Caco-2 (cell line): Measurements from ENCODE around the gene SLC27A5. TPM values are rescaled to one million over a fixed set of nuclear protein-coding genes. Genes with fewer than 3 reads are reported as not detected.
A peak's percentile ranks its signal among the peaks of the same experiment; 100 is the strongest.

Source experiments
- BruUV-seq: library from RNA; stranded (reverse); fragments of 400-500 nt; replicated peaks from 2 replicates; lab custom pipeline; 2021; lab: Mats Ljungman, UMichigan
- CTCF ChIA-PET: fragments of 300-600 bp; sonication (Branson Sonifier 250); formaldehyde crosslinking; loops from one replicate; lab custom pipeline; 2022; ENCODE audit warnings: antibody characterized with exemption; lab: Charles Lee
- POLR2A ChIA-PET: fragments of 300-600 bp; sonication (Branson Sonifier 250); formaldehyde crosslinking; loops from one replicate; lab custom pipeline; 2022; ENCODE audit warnings: antibody characterized with exemption; lab: Charles Lee
- DNase-seq, 2 experiments: peaks; one replicate each; pipeline versions ENCODE4 v3.0.0 to v3.0.0-alpha.2; 2020 to 2022
- H3K27me3 ChIP-seq: replicated peaks from 2 replicates; pipeline ENCODE4 v1.6.0; 2011; ENCODE audit warnings: low read length; ENCODE audit not compliant: control insufficient read depth, insufficient read depth
- H3K36me3 ChIP-seq: 2 replicates; pipeline ENCODE4 v1.5.1; 2011; ENCODE audit warnings: low read length; ENCODE audit not compliant: control insufficient read depth, insufficient read depth
- H3K4me1 ChIP-seq: fragments of 250-450 bp; sonication (Bioruptor Pico); 2 replicates; pipeline ENCODE4 v1.5.1; 2020; ENCODE audit warnings: mild to moderate bottlenecking
- H3K4me3 ChIP-seq: 2 replicates; pipeline ENCODE4 v1.5.1; 2011; ENCODE audit warnings: low read depth, mild to moderate bottlenecking, control low read depth, low read length
- H3K9me3 ChIP-seq: fragments of 250-450 bp; sonication (Bioruptor Pico); 2 replicates; pipeline ENCODE4 v1.5.1; 2020; ENCODE audit warnings: mild to moderate bottlenecking, moderate library complexity
- H3K27ac Mint-ChIP-seq: one replicate; pipeline ENCODE4 v1.8.0; 2022; ENCODE audit warnings: mixed read lengths; ENCODE audit not compliant: unreplicated experiment
- H3K27me3 Mint-ChIP-seq: one replicate; pipeline ENCODE4 v1.8.0; 2022; ENCODE audit warnings: mixed read lengths; ENCODE audit not compliant: insufficient read depth, unreplicated experiment
- H3K36me3 Mint-ChIP-seq: one replicate; pipeline ENCODE4 v1.8.0; 2022; ENCODE audit warnings: mild to moderate bottlenecking, mixed read lengths; ENCODE audit not compliant: insufficient read depth, unreplicated experiment
- H3K4me1 Mint-ChIP-seq: one replicate; pipeline ENCODE4 v1.8.0; 2022; ENCODE audit warnings: low read depth, mixed read lengths; ENCODE audit not compliant: unreplicated experiment
- H3K4me3 Mint-ChIP-seq: one replicate; pipeline ENCODE4 v1.8.0; 2022; ENCODE audit warnings: mild to moderate bottlenecking, moderate library complexity, mixed read lengths; ENCODE audit not compliant: unreplicated experiment
- H3K9me3 Mint-ChIP-seq: one replicate; pipeline ENCODE4 v1.8.0; 2022; ENCODE audit warnings: mixed read lengths; ENCODE audit not compliant: unreplicated experiment
- CTCF ChIP-seq, 2 experiments: fragments of 200-600 bp in 1 of 2; IDR thresholded peaks; 1 replicate in 1 of 2; 2 replicates in 1 of 2; pipeline versions ENCODE4 v1.5.1 to v1.8.0; 2011 to 2022; ENCODE audit warnings: antibody characterized with exemption in 1 of 2, control low read depth in 1 of 2, inconsistent platforms in 1 of 2, low read depth in 1 of 2, low read length in 1 of 2, mild to moderate bottlenecking in 1 of 2, moderate library complexity in 1 of 2; ENCODE audit not compliant: insufficient read depth in 1 of 2, severe bottlenecking in 1 of 2, unreplicated experiment in 1 of 2
- intact Hi-C: fragments of 100-400 bp; cut with micrococcal nuclease; formaldehyde crosslinking; loops from one replicate; pipeline ENCODE4 v1.10.0; 2022; ENCODE audit not compliant: unreplicated experiment
- total RNA-seq: library from RNA; stranded (reverse); gene quantifications from 2 replicates; pipeline ENCODE4 v1.2.3, GENCODE V29; 2022

Gene SLC27A5
- total RNA-seq, 1 experiment from 2014 or later, result 10.3 TPM

- ChIA-PET CTCF (no interaction called here), POLR2A (interaction anchor here (0.7 to 1.0 kb wide), 2 partner anchors 9 kb away, joined by 3 to 4 read pairs; no protein-coding TSS in a partner anchor)
- no peaks in the 10 kb centered on the region for H3K27me3 ChIP-seq
- Mint-ChIP-seq H3K4me3 (peak overlapping the region; percentile 81), H3K9me3 (no peaks in the 10 kb centered on the region), H3K36me3 (peaks cover 15% of the 10 kb centered on the region), H3K27ac (peak overlapping the region; percentile 60), H3K27me3 (no peaks in the 10 kb centered on the region), H3K4me1 (peaks cover 11% of the 10 kb centered on the region)
- TF ChIP-seq CTCF (IDR thresholded peaks at IDR 0.05; ENCODE audit: insufficient read depth in 1 of 2, low read depth in 1 of 2, low read length in 1 of 2, severe bottlenecking in 1 of 2, unreplicated experiment in 1 of 2), result no peak
- H3K4me3 ChIP-seq, result peak overlapping the region; percentile 42
- H3K4me1 ChIP-seq, result no peaks in the 10 kb centered on the region
- BruUV-seq, result no TSS peak
- no peaks in the 10 kb centered on the region for H3K9me3 ChIP-seq
- intact Hi-C loops, result loop anchor here (1.0 to 5.0 kb wide), 6 partner anchors 15 to 464 kb away; partner anchors contain the start of genes ZBTB45, ZNF324B, ZNF584 and ZNF606
- no peaks in the 10 kb centered on the region; the same call in 1 of the 2 replicates for H3K36me3 ChIP-seq
- no peak for DNase-seq
Observed at GRCh38 chr19:58466089-58466759, 45.6 kb downstream of the SLC27A5 start.

DNA sequence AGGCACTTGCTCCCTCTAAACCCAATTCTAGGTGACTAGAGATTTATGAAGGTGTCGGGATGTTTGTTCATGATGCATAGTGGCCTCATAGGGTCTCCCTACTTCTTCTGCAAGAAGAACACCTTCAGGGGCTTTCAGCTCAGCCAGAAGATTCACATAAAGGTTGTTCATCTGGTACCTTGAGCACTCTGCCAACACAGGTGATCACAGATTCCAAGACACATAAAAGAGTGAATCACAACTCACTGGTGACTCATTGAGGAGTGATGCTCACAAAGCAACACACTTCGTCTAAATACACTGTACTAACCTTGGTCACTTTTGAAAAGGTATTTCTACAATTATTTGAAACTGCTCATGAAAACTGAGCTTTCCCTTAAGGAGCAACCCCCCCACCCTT is 51.8 kb downstream of the SLC27A5 start:
- intact Hi-C loops, result no loop called here
- no peaks in the 10 kb centered on the region for H3K9me3 Mint-ChIP-seq
- Histone ChIP-seq H3K4me3 (no peak overlapping the region), H3K4me1 (no peaks in the 10 kb centered on the region), H3K27me3 (no peaks in the 10 kb centered on the region), H3K9me3 (no peaks in the 10 kb centered on the region), H3K36me3 (no peaks in the 10 kb centered on the region)
- POLR2A ChIA-PET, result no interaction called here
- no TSS peak for BruUV-seq
- no peaks in the 10 kb centered on the region for H3K27me3 Mint-ChIP-seq
- H3K36me3 Mint-ChIP-seq, result no peaks in the 10 kb centered on the region
- H3K4me3 Mint-ChIP-seq, result no peak overlapping the region
- no peaks in the 10 kb centered on the region for H3K4me1 Mint-ChIP-seq
- no peak for DNase-seq
- no peak for TF ChIP-seq CTCF (IDR thresholded peaks at IDR 0.05; ENCODE audit: insufficient read depth in 1 of 2, low read depth in 1 of 2, low read length in 1 of 2, severe bottlenecking in 1 of 2, unreplicated experiment in 1 of 2)
- CTCF ChIA-PET, result no interaction called here
- H3K27ac Mint-ChIP-seq, result no peak overlapping the region

DNA sequence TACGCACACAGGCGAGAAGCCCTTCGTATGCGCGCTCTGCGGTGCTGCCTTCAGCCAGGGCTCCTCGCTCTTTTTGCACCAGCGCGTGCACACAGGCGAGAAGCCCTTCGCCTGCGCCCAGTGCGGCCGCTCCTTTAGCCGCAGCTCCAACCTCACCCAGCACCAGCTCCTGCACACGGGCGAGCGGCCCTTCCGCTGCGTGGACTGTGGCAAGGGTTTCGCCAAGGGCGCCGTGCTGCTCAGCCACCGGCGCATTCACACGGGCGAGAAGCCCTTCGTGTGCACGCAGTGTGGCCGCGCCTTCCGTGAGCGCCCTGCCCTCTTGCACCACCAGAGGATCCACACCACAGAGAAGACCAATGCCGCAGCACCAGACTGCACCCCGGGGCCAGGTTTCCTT is 55.7 kb downstream of the SLC27A5 start:
- Mint-ChIP-seq H3K4me1 (peaks cover 12% of the 10 kb centered on the region), H3K4me3 (no peak overlapping the region), H3K9me3 (no peaks in the 10 kb centered on the region), H3K36me3 (no peaks in the 10 kb centered on the region), H3K27me3 (no peaks in the 10 kb centered on the region), H3K27ac (no peak overlapping the region)
- H3K9me3 ChIP-seq, result no peaks in the 10 kb centered on the region
- no peak for TF ChIP-seq CTCF (IDR thresholded peaks at IDR 0.05; ENCODE audit: insufficient read depth in 1 of 2, low read depth in 1 of 2, low read length in 1 of 2, severe bottlenecking in 1 of 2, unreplicated experiment in 1 of 2)
- BruUV-seq, result no TSS peak
- intact Hi-C loops, result no loop called here
- H3K4me3 ChIP-seq, result no peak overlapping the region
- ChIA-PET CTCF (no interaction called here), POLR2A (no interaction called here)
- no peak for DNase-seq
- H3K27me3 ChIP-seq, result no peaks in the 10 kb centered on the region
- H3K36me3 ChIP-seq, result no peaks in the 10 kb centered on the region
- peaks cover 3% of the 10 kb centered on the region; the same call in 1 of the 2 replicates for H3K4me1 ChIP-seq
